HFF-Myc (cell line): ENCODE data around the gene CLEC16A.

Experiments used
- DNase-seq: peaks from one replicate; pipeline ENCODE4 v3.0.0-alpha.2; 2011; ENCODE audit warnings: low read depth; ENCODE audit errors: extremely low read depth
- H3K4me3 ChIP-seq: replicated peaks from 2 replicates; pipeline ENCODE4 v1.5.1; 2011; ENCODE audit warnings: low read depth, mild to moderate bottlenecking, control low read depth, low read length
- CTCF ChIP-seq: IDR thresholded peaks from 2 replicates; pipeline ENCODE4 v1.5.1; 2012; ENCODE audit warnings: mild to moderate bottlenecking, low read depth, low read length, control low read depth; ENCODE audit errors: missing control alignments

CLEC16A gene

GRCh38 chr16:10944249-10945064 lies at the start of gene CLEC16A:
TSS of gene CLEC16A (plus strand) at chr16:10944564. CDS start at chr16:10944718, 154 bp downstream.
- DNase-seq = peak; percentile 80
- peak within 1 kb of the TSS; percentile 81 for H3K4me3 ChIP-seq
- no peak for TF ChIP-seq CTCF

- H3K4me3 ChIP-seq = no peak overlapping the region
- no peak for TF ChIP-seq CTCF
- no peak for DNase-seq
Observed at GRCh38 chr16:10895053-10895946, 49.1 kb upstream of the CLEC16A start.

- no peak for TF ChIP-seq CTCF
- H3K4me3 ChIP-seq = no peak overlapping the region
- DNase-seq = no peak
Observed at GRCh38 chr16:10896165-10896564, 48.2 kb upstream of the CLEC16A start.

DNA sequence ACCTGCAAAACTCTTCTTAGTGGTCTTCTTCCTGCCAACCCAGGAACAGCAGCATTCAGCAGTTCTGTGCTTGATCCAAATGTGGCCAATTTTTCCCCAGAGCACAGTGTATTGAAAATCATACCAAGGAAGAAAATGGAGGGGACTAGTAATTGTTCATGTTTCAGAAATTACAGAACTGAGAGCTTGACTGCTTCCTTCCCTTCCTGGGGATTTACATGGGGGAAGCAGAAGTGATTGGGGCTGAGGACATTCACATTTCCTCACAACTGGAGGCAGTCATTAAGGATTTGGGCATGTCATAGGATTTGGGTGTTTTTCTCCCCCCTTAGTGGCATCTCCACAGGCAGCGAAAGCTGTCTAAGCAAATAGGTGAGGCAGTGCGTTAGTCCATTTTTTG lies 47.6 kb upstream of the CLEC16A start:
- no peak overlapping the region for H3K4me3 ChIP-seq
- DNase-seq = no peak
- no peak for TF ChIP-seq CTCF

DNA sequence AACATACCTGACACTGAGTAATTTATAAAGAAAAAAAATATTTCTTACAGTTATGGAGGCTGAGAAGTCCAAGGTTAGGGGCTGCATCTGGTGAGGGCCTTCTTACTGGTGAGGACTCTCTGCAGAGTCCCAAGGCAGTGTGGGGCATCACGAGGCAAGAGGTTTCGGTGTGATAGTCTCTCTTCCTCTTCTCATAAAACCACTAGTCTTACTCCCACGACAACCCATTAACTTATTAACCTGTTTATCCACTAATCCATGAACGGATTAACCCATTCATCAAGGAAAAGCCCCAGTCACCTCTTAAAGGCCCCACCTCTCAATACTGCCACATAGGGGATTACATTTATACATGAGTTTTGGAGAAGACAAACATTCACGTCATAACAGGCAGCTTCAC lies 47.2 kb upstream of the CLEC16A start:
- no peak overlapping the region for H3K4me3 ChIP-seq
- no peak for DNase-seq
- no peak for TF ChIP-seq CTCF

- DNase-seq = no peak
- TF ChIP-seq CTCF = no peak
- H3K4me3 ChIP-seq = no peak overlapping the region
Observed at GRCh38 chr16:10902999-10903398, 41.4 kb upstream of the CLEC16A start.
